Caco-2 (cell line): ENCODE data around the gene TTC9B. TPM values are rescaled to one million over a fixed set of nuclear protein-coding genes. Genes with fewer than 3 reads are reported as not detected.

Experiments
- BruUV-seq: library from RNA; stranded (reverse); fragments of 400-500 nt; replicated peaks from 2 replicates; lab custom pipeline; 2021; lab: Mats Ljungman, UMichigan
- CTCF ChIA-PET: fragments of 300-600 bp; sonication (Branson Sonifier 250); formaldehyde crosslinking; loops from one replicate; lab custom pipeline; 2022; ENCODE audit warnings: antibody characterized with exemption; lab: Charles Lee
- POLR2A ChIA-PET: fragments of 300-600 bp; sonication (Branson Sonifier 250); formaldehyde crosslinking; loops from one replicate; lab custom pipeline; 2022; ENCODE audit warnings: antibody characterized with exemption; lab: Charles Lee
- DNase-seq, 2 experiments: peaks; one replicate each; pipeline versions ENCODE4 v3.0.0 to v3.0.0-alpha.2; 2020 to 2022
- H3K27me3 ChIP-seq: replicated peaks from 2 replicates; pipeline ENCODE4 v1.6.0; 2011; ENCODE audit warnings: low read length; ENCODE audit not compliant: control insufficient read depth, insufficient read depth
- H3K36me3 ChIP-seq: 2 replicates; pipeline ENCODE4 v1.5.1; 2011; ENCODE audit warnings: low read length; ENCODE audit not compliant: control insufficient read depth, insufficient read depth
- H3K4me1 ChIP-seq: fragments of 250-450 bp; sonication (Bioruptor Pico); 2 replicates; pipeline ENCODE4 v1.5.1; 2020; ENCODE audit warnings: mild to moderate bottlenecking
- H3K4me3 ChIP-seq: 2 replicates; pipeline ENCODE4 v1.5.1; 2011; ENCODE audit warnings: low read depth, mild to moderate bottlenecking, control low read depth, low read length
- H3K9me3 ChIP-seq: fragments of 250-450 bp; sonication (Bioruptor Pico); 2 replicates; pipeline ENCODE4 v1.5.1; 2020; ENCODE audit warnings: mild to moderate bottlenecking, moderate library complexity
- H3K27ac Mint-ChIP-seq: one replicate; pipeline ENCODE4 v1.8.0; 2022; ENCODE audit warnings: mixed read lengths; ENCODE audit not compliant: unreplicated experiment
- H3K27me3 Mint-ChIP-seq: one replicate; pipeline ENCODE4 v1.8.0; 2022; ENCODE audit warnings: mixed read lengths; ENCODE audit not compliant: insufficient read depth, unreplicated experiment
- H3K36me3 Mint-ChIP-seq: one replicate; pipeline ENCODE4 v1.8.0; 2022; ENCODE audit warnings: mild to moderate bottlenecking, mixed read lengths; ENCODE audit not compliant: insufficient read depth, unreplicated experiment
- H3K4me1 Mint-ChIP-seq: one replicate; pipeline ENCODE4 v1.8.0; 2022; ENCODE audit warnings: low read depth, mixed read lengths; ENCODE audit not compliant: unreplicated experiment
- H3K4me3 Mint-ChIP-seq: one replicate; pipeline ENCODE4 v1.8.0; 2022; ENCODE audit warnings: mild to moderate bottlenecking, moderate library complexity, mixed read lengths; ENCODE audit not compliant: unreplicated experiment
- H3K9me3 Mint-ChIP-seq: one replicate; pipeline ENCODE4 v1.8.0; 2022; ENCODE audit warnings: mixed read lengths; ENCODE audit not compliant: unreplicated experiment
- CTCF ChIP-seq, 2 experiments: fragments of 200-600 bp in 1 of 2; IDR thresholded peaks; 1 replicate in 1 of 2; 2 replicates in 1 of 2; pipeline versions ENCODE4 v1.5.1 to v1.8.0; 2011 to 2022; ENCODE audit warnings: antibody characterized with exemption in 1 of 2, control low read depth in 1 of 2, inconsistent platforms in 1 of 2, low read depth in 1 of 2, low read length in 1 of 2, mild to moderate bottlenecking in 1 of 2, moderate library complexity in 1 of 2; ENCODE audit not compliant: insufficient read depth in 1 of 2, severe bottlenecking in 1 of 2, unreplicated experiment in 1 of 2
- intact Hi-C: fragments of 100-400 bp; cut with micrococcal nuclease; formaldehyde crosslinking; loops from one replicate; pipeline ENCODE4 v1.10.0; 2022; ENCODE audit not compliant: unreplicated experiment
- total RNA-seq: library from RNA; stranded (reverse); gene quantifications from 2 replicates; pipeline ENCODE4 v1.2.3, GENCODE V29; 2022

Gene TTC9B
- total RNA-seq, 1 experiment from 2014 or later, result not detected

- DNase-seq, result peak; percentile 67 to 76
- Mint-ChIP-seq H3K4me1 (no peaks in the 10 kb centered on the region), H3K36me3 (no peaks in the 10 kb centered on the region), H3K27ac (peak within 1 kb of the TSS; percentile 57), H3K9me3 (no peaks in the 10 kb centered on the region), H3K4me3 (peak within 1 kb of the TSS; percentile 80), H3K27me3 (peaks cover 11% of the 10 kb centered on the region)
- no peaks in the 10 kb centered on the region for H3K36me3 ChIP-seq
- ChIA-PET POLR2A (no interaction called here), CTCF (interaction anchor here (0.6 to 0.8 kb wide), 4 partner anchors 19 to 588 kb away, joined by 3 to 5 read pairs (median 3); partner anchors contain the start of gene ZNF546)
- H3K27me3 ChIP-seq, result no peaks in the 10 kb centered on the region
- H3K4me3 ChIP-seq, result peak within 1 kb of the TSS; percentile 95
- no peaks in the 10 kb centered on the region for H3K9me3 ChIP-seq
- TF ChIP-seq CTCF (IDR thresholded peaks at IDR 0.05; ENCODE audit: insufficient read depth in 1 of 2, low read depth in 1 of 2, low read length in 1 of 2, severe bottlenecking in 1 of 2, unreplicated experiment in 1 of 2), result no peak
- intact Hi-C loops, result no loop called here
- no TSS peak for BruUV-seq
- H3K4me1 ChIP-seq, result no peaks in the 10 kb centered on the region
Observed at GRCh38 chr19:40190891-40191835, 27.0 kb downstream of the TTC9B start, which contains the start of gene MAP3K10. MAP3K10 (plus strand) TSS chr19:40191426; CDS start chr19:40192032, 606 bp downstream.

- ChIA-PET POLR2A (no interaction called here), CTCF (no interaction called here)
- Histone ChIP-seq H3K4me1 (no peaks in the 10 kb centered on the region), H3K27me3 (no peaks in the 10 kb centered on the region; the same call in 1 of the 2 replicates), H3K9me3 (no peaks in the 10 kb centered on the region), H3K36me3 (no peaks in the 10 kb centered on the region), H3K4me3 (no peak overlapping the region)
- no TSS peak for BruUV-seq
- Mint-ChIP-seq H3K36me3 (no peaks in the 10 kb centered on the region), H3K4me3 (no peak overlapping the region), H3K9me3 (no peaks in the 10 kb centered on the region), H3K4me1 (no peaks in the 10 kb centered on the region), H3K27me3 (peaks cover 25% of the 10 kb centered on the region), H3K27ac (no peak overlapping the region)
- intact Hi-C loops, result no loop called here
- DNase-seq, result no peak
- no peak for TF ChIP-seq CTCF (IDR thresholded peaks at IDR 0.05; ENCODE audit: insufficient read depth in 1 of 2, low read depth in 1 of 2, low read length in 1 of 2, severe bottlenecking in 1 of 2, unreplicated experiment in 1 of 2)
Observed at GRCh38 chr19:40184273-40184672, 33.9 kb downstream of the TTC9B start.

- CTCF ChIA-PET, result no interaction called here
- POLR2A ChIA-PET, result no interaction called here
- Histone ChIP-seq H3K36me3 (no peaks in the 10 kb centered on the region), H3K9me3 (peaks cover 5% of the 10 kb centered on the region), H3K27me3 (no peaks in the 10 kb centered on the region; the same call in 1 of the 2 replicates), H3K4me3 (no peak overlapping the region), H3K4me1 (no peaks in the 10 kb centered on the region)
- no peak for TF ChIP-seq CTCF (IDR thresholded peaks at IDR 0.05; ENCODE audit: insufficient read depth in 1 of 2, low read depth in 1 of 2, low read length in 1 of 2, severe bottlenecking in 1 of 2, unreplicated experiment in 1 of 2)
- peaks cover 12% of the 10 kb centered on the region for H3K9me3 Mint-ChIP-seq
- H3K27me3 Mint-ChIP-seq, result peaks cover 11% of the 10 kb centered on the region
- DNase-seq, result no peak
- no peaks in the 10 kb centered on the region for H3K36me3 Mint-ChIP-seq
- no peaks in the 10 kb centered on the region for H3K4me1 Mint-ChIP-seq
- intact Hi-C loops, result no loop called here
- no peak overlapping the region for H3K27ac Mint-ChIP-seq
- H3K4me3 Mint-ChIP-seq, result no peak overlapping the region
- BruUV-seq, result no TSS peak
Observed at GRCh38 chr19:40178756-40179155, 39.4 kb downstream of the TTC9B start.
